Measurements from ENCODE around the gene ARGFX.
"Not testable (repeated sequence)": the region's sequence is repeated elsewhere in the genome, so short reads cannot be mapped to it uniquely, and the experiment has no call there.

Gene ARGFX

DNA sequence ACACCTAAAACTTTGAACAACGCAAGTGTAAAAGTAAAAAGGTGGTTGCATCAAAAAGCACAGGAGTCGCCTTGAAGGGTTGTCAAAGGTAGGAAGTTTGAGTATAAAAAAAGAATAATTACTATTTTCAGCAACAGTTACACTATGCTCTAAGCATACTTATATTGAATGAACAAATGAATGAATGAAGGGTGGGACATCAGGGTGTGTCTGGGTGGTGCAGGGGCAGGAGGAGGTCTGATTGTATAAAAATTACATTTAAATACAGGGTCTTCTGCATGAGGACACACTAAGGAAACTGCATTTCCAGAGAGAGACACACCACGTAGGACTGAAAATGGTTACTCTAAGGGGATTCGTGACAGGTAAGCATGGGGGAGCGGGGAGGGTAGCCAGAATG, at the start of gene ARGFX:
Gene ARGFX (plus strand): TSS at position 301 of the 400 bp plus-strand sequence. CDS start 2,765 bp downstream, outside the sequence.
- FAIRE-seq, result no peak

- FAIRE-seq, result no peak
These were observed 49.6 kb upstream of the ARGFX start for GRCh38 chr3:121517953-121518655.

DNA sequence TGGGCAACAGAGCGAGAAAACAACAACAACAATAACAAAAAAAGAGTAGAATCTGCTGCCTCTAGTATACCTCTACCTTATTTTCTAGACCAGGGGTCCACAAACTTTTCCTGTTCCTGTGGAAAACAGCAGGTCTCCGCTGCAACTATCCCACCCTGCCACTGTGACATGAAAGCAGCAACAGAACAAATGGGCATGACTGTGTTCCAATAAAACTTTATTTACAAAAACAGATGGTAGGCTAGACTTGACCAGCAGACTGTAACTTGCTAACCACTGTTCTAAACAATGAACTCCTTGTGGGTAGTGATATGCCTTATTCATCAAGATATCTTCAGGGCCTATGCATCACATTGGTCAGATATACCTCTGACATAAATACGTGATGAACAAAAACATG, 47.2 kb upstream of the ARGFX start:
- no peak for FAIRE-seq

DNA sequence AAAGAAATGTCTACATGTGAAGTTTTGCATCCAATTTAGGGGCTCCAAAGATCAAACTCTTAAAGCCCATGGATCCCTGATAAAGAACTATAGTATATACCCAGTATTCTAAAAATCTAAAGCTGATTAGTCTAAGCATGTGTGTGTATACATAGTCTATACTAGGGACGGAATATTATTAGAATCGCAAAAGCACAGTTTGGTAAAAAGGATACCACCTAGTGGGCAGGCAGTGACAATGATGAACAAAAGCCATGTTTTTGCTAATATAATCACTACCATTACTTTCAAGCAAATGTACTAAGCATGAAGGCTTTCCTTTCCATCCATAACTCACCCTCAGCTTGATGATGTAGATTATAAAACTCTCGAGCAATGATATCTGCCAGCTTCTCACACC, 38.4 kb upstream of the ARGFX start:
- FAIRE-seq, result no peak

- FAIRE-seq, result no peak
These were observed 36.5 kb upstream of the ARGFX start for GRCh38 chr3:121531269-121531668.

GRCh38 chr3:121542924-121543323, 24.8 kb upstream of the ARGFX start:
- FAIRE-seq, result no peak

- FAIRE-seq, result no peak
These were observed 22.6 kb upstream of the ARGFX start for GRCh38 chr3:121545049-121545573.

DNA sequence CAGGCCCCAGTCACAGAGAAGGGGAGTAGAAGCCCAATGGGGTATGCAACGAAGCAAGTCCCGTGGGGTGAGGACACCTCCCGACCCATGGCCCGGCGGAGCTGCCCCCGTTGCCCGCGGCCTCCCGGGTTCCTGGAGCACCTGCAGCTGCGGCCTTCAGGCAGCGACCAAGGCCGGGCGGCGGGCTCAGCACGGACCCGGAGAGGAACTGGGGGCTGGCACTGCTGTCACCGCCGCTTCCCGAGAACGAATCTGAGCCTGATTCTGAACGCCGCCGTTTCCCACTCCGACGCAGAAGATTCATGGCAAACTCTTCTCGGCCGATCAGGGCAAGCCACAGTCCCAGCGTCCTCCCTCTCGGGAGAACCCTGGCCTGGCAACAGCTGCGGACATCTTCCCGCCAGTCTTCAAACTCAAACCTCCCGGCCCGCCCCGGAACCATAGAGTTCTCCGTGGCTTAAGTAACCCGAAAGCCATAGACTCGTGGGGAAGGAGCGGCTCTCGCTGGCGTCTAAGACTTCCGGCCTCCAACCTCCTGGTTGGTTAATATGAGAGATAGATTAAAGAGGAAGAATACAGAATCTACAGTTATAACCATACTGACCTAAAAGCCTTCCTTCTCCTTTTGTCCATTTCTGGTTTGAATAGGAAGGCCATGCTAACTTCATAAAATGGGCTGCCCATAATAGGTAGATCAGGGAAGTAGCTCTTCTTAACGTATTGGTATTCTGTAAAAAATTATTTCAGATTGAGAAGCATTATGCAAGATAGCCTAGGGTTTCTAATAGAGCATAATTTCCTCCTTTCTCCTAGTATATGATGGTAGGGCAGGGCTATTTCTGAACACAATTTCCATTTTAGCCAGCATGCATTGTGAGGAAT, 21.9 kb upstream of the ARGFX start, which contains the start of gene POLQ:
Gene POLQ (minus strand): TSS at position 415 of the 882 bp plus-strand sequence. CDS start 111 bp downstream, at position 304.
- peak; percentile 96 for FAIRE-seq

GRCh38 chr3:121552379-121552778, 15.4 kb upstream of the ARGFX start:
- FAIRE-seq, result no peak

GRCh38 chr3:121552797-121553196, 15.0 kb upstream of the ARGFX start:
- FAIRE-seq, result no peak

DNA sequence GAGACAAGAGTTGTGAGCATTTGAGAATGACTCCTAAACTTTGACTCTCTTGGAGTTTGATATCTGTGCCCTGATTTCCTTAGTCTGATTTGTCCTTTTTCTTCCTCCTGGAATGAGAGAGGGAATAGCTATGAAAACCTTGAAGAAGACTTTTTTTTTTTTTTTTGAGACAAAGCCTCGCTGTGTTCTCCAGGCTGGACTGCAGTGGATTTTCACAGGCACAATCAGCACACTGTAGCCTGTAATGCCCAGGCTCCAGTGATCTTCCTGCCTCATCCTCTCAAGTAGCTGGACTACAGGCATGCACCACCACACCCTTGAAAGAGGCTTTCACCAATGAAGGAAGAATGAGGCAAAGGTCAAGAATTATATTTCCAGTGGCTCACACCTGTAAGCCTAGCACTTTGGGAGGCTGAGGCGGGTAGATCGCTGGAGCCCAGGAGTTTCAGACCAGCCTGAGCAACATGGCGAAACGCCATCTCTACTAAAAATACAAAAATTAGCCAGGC, 10.3 kb upstream of the ARGFX start:
- FAIRE-seq, result no peak

- FAIRE-seq, result no peak
These were observed 5.6 kb upstream of the ARGFX start for GRCh38 chr3:121562148-121562547.

DNA sequence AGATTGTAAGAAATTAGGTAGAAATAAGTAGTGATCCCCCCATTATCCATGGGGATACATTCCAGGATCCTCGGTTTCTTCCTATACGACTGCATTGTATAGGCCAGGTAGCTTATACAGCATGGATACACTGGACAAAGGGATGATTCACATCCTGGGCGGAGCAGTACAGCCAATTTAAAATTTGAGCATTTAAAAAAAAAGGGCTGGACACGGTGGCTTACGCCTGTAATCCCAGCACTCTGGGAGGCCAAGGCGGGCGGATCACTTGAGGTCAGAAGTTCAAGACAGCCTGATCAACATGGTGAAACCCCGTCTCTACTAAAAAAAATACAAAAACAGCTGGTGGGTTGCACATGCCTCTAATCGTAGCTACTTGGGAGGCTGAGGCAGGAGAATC, 976 bp upstream of the ARGFX start:
- no peak for FAIRE-seq

DNA sequence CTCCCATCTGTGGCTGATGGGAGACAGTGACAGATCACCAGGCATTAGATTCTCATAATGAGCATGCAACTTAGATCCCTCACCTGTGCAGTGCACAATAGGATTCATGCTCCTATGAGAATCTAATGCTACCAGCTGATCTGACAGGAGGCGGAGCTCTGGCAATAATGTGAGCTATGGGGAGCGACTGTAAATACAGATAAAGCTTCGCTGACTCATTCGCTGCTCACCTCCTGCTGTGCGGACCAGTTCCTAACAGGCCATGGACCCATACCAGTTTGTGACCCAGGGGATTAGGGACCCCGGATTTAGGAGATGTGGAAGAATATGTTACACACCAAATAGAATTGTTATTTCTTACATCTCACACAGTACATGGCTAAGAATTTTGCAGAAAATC, 6.7 kb downstream of the ARGFX start:
- FAIRE-seq, result no peak

- FAIRE-seq, result no peak
These were observed 13.9 kb downstream of the ARGFX start for GRCh38 chr3:121581691-121582090.

- FAIRE-seq, result no peak
These were observed 16.7 kb downstream of the ARGFX start for GRCh38 chr3:121584418-121584817.

GRCh38 chr3:121592856-121593702, 25.3 kb downstream of the ARGFX start, which contains the start of gene FBXO40:
FBXO40 (plus strand) TSS chr3:121593379; CDS start chr3:121620576, 27,197 bp downstream.
- no peak for FAIRE-seq

DNA sequence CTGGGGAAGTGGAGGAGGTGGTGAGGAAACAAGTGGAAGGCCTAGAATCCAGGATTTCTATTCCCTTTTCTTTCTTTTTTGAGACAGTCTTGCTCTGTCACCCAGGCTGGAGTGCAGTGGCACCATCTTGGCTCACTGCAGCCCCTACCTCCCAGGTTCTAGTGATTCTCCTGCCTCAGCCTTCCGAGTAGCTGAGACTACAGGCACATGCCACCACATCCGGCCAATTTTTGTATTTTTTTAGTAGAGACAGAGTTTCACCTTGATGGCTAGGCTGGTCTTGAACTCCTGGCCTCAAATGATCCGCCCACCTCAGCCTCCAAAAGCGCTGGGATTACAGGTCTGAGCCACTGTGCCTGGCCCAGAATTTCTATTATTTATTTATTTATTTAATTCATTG, 26.1 kb downstream of the ARGFX start:
- not testable (repeated sequence) for FAIRE-seq

GRCh38 chr3:121594850-121595249, 27.1 kb downstream of the ARGFX start:
- no peak for FAIRE-seq

DNA sequence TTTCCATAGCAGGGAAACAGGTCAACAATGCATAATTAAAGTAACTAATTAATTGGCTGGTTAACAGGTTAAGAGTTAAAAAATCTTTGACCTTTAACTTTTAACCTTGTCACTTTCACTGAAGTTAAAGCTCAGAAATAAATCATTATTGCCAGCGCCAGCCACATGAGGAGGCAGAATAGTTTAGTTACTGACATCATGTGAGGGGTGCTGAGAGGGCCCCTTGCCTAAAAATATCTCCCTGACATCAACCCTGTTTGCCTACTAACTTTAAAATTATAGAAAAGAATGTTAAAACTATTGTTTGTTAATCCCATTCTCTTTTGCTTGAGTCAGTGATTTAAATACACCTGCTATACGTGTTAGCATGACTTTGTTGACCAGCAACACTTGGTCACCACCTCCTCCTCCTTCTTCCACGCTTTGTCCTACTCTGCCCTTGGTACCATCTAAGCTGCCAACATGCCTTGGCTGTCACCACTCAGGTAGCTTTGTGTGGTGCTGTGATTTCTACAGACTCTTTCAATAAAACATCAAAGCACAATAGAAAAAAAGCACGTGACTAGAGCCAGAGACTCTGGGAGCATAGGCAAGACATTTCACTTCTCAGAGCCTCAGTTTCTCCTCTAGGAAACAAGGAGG, 28.1 kb downstream of the ARGFX start:
- FAIRE-seq, result no peak

GRCh38 chr3:121598564-121598963, 30.8 kb downstream of the ARGFX start:
- FAIRE-seq, result no peak

GRCh38 chr3:121599900-121600299, 32.2 kb downstream of the ARGFX start:
- not testable (repeated sequence) for FAIRE-seq
